ENCODE data around the gene GMCL2.

DNA sequence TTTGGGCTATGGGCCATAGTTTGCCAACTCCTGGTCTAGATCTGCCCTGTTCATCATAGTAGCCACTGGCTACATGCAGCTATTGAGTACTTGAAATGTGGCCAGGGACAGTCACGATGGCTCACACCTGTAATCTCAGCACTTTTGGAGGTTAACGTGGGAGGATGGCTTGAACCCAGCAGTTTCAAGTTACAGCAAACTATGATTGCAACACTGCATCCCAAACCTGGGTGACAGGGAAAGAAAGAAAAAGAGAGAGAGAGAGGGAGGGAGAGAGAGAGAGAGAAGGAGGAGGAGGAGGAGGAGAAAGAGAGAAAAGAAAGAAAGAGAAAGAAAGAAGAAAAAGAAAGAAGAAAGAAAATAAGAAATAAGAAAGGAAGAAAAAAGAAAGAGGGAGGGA is 5.1 kb upstream of the GMCL2 start:
- TF ChIP-seq, protein P1, sequence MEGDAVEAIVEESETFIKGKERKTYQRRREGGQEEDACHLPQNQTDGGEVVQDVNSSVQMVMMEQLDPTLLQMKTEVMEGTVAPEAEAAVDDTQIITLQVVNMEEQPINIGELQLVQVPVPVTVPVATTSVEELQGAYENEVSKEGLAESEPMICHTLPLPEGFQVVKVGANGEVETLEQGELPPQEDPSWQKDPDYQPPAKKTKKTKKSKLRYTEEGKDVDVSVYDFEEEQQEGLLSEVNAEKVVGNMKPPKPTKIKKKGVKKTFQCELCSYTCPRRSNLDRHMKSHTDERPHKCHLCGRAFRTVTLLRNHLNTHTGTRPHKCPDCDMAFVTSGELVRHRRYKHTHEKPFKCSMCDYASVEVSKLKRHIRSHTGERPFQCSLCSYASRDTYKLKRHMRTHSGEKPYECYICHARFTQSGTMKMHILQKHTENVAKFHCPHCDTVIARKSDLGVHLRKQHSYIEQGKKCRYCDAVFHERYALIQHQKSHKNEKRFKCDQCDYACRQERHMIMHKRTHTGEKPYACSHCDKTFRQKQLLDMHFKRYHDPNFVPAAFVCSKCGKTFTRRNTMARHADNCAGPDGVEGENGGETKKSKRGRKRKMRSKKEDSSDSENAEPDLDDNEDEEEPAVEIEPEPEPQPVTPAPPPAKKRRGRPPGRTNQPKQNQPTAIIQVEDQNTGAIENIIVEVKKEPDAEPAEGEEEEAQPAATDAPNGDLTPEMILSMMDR (conservative IDR thresholded peaks at IDR 0.05 in 1 of 2, IDR thresholded peaks at IDR 0.05 in 1 of 2; ENCODE audit: extremely low read depth in 1 of 2, insufficient read depth in 1 of 2, low read depth in 1 of 2, low read length in 2 of 2): no peak
- TF ChIP-seq EZH2 (IDR thresholded peaks at IDR 0.05; ENCODE audit: borderline replicate concordance, low read length): no peak

All from mammary epithelial cell (primary cell).